LNCaP clone FGC (cell line): ENCODE data around the gene MACROD2.
A peak's percentile ranks its signal among the peaks of the same experiment; 100 is the strongest.

ENCODE experiments used
- DNase-seq: peaks from one replicate; pipeline ENCODE4 v3.0.0-alpha.2; 2011; ENCODE audit warnings: low read depth
- H3K4me3 ChIP-seq: 2 replicates; pipeline ENCODE4 v1.5.1; 2011; ENCODE audit warnings: mild to moderate bottlenecking, low read depth, low read length, control low read depth
- TF ChIP-seq, protein P1 (sequence below): IDR thresholded peaks from 2 replicates; pipeline ENCODE4 v1.5.1; 2012; ENCODE audit warnings: mild to moderate bottlenecking; ENCODE audit not compliant: control insufficient read depth, insufficient read depth; ENCODE audit errors: extremely low read depth

The MACROD2 gene

DNA sequence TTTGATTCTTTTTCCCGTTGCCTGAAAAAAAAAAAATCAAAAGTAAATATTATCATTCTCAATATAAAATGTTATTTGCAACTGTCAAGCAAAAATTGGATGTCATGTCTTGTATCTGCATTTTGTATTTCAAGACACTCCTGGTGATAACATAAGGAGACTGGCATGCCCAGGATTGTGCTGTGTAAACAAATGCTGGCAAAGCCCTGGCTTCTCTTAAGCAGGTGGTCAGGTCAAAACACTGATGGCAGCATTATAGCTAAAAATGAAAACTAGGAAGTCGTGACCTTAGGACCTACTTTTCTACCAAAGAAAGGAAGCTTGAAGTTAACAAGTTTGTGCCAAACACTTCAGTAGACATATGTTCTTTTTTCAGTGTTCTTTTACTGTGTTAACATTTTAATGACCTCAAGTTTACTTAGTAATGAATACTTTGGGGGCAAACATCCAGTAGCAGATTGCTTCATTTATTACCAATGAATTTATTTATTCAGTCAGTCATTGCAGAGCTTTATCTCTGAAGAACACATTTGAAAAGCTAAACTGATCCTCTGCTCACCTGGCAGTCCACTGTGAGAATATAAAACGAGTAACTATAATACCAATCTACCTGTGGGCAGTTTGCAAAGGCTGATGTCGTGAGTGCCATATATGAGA is 585.2 kb downstream of the MACROD2 start:
- TF ChIP-seq, protein P1, sequence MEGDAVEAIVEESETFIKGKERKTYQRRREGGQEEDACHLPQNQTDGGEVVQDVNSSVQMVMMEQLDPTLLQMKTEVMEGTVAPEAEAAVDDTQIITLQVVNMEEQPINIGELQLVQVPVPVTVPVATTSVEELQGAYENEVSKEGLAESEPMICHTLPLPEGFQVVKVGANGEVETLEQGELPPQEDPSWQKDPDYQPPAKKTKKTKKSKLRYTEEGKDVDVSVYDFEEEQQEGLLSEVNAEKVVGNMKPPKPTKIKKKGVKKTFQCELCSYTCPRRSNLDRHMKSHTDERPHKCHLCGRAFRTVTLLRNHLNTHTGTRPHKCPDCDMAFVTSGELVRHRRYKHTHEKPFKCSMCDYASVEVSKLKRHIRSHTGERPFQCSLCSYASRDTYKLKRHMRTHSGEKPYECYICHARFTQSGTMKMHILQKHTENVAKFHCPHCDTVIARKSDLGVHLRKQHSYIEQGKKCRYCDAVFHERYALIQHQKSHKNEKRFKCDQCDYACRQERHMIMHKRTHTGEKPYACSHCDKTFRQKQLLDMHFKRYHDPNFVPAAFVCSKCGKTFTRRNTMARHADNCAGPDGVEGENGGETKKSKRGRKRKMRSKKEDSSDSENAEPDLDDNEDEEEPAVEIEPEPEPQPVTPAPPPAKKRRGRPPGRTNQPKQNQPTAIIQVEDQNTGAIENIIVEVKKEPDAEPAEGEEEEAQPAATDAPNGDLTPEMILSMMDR: no peak
- DNase-seq: peak; percentile 86
- no peak overlapping the region for H3K4me3 ChIP-seq

DNA sequence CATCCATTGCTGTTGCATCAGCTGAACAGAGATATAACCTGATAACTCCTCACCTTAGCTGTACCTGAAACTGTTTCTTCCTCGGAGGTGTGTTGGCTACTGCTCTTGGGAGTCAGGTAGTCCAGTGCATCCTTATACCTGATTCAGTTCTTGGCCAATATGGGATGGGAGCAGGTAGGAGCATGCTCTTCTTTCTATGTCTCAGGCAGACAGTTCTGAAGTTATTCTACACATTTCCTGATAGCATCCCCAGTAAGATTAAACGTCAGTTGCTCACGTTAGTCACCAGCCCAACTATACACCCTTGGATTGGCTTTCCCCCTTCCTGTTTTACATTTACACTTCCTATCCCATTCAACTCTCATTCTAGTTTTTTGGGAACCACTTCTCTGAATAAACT is 586.4 kb downstream of the MACROD2 start:
- no peak for DNase-seq
- TF ChIP-seq, protein P1: no peak
- H3K4me3 ChIP-seq: no peak overlapping the region

DNA sequence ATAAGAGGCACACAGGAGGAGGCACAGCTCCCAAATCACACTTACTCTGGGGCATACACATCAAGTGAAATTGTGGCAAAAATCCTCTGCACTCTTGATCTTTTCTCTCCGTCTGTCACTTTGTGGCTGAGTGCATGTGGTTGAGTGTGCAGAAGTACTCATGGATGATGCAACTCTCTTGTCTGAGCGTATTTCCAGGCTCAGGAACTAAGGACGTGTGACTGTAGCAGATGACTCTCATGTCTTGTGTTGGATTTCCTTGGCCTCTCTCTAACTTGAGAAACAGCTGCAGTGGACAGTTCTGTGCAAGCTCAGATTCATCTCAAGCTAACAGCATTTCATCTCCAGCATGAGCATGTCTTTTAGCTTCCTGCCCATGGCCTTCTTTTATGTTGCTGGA is 587.5 kb downstream of the MACROD2 start:
- no peak for DNase-seq
- H3K4me3 ChIP-seq: no peak overlapping the region
- TF ChIP-seq, protein P1: no peak

DNA sequence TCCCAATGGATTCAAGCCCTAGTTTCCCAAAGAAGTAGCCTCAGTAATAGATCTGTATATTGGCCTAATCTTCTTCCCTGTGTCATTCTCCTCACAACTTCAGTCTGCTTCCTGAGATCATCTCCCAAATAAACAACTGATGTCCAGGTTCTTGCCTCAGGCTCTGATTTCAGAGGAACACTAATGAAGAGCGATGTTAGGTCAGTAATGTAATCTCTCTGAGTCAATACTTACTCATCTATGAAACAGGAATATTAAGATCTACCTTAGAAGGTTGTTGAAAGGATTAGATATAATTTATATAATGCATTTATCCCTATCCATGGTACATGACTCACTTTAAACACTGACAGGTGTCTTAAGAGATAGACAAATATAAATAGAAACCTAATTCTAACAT is 588.1 kb downstream of the MACROD2 start:
- H3K4me3 ChIP-seq: no peak overlapping the region
- TF ChIP-seq, protein P1: no peak
- peak; percentile 3 for DNase-seq

DNA sequence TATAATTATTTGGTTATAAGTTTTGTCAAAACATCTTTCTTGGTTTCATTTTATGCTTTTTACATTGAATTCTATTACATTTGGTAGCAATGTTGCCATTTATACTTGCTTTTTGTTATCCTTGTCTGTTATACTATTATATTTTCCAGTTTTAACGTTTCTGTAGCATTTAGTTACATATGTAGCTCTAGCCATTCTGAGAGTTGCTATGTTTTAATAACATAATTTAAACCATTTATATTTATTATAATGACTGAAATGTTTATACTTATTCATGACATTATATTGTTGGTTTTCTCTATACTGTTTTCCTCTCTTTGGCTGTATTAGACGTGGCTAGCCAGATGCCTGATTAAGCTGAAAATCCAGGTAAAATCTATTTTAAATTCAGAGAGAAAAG is 594.1 kb downstream of the MACROD2 start:
- TF ChIP-seq, protein P1: no peak
- no peak for DNase-seq
- H3K4me3 ChIP-seq: no peak overlapping the region

DNA sequence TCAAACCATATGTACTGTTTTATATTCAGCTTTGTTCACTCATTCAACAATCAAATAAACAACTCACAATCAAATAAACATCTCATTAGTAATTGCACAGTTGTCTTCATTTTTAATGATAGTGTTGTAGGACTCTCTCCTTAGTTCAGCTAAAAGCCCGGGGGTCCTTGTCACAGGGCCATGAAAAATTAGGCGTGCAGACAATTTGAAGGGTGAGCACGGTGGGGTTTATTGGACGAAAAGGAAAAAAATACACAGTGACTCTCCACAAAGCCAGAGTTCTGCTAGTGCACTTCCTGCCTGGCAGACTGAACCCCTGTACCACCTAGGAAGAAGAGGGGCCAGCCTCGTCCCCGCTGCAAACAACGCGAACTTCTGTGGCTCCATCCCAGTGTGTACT is 599.7 kb downstream of the MACROD2 start:
- TF ChIP-seq, protein P1: no peak
- no peak overlapping the region for H3K4me3 ChIP-seq
- no peak for DNase-seq

DNA sequence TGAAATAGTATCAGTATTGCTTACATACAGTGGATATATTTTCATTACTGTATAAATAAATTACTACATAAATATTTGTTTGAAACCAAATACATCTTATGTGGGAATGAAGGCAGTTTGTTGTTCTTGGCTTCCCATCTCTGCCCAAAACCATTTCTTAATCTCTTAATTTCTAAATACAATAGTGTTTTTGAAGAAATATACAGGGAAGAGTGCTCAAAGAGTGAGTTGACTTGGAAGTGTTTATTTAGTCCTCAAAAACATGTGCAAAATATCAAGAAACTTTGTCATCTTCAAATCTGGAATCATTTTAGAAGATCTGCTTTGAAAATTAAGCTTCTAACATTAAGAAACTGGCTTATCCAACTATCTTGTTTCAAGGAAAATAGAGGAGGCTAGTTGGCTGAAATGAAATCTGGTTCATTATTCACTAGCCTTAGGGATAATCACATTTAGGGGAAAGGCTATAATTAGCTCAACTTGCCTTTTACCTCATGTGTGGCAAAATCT is 601.9 kb downstream of the MACROD2 start:
- no peak for DNase-seq
- H3K4me3 ChIP-seq: no peak overlapping the region
- TF ChIP-seq, protein P1: no peak
